Upper lobe of left lung (tissue), 6 donors: ENCODE results near the gene IAH1. TPM values are rescaled to one million over a fixed set of nuclear protein-coding genes. Genes with fewer than 3 reads are reported as not detected.

Experiments used
- ATAC-seq, 2 donors: fragments of 200-7000 bp; cut with Tn5 transposase; one replicate each; pipeline ENCODE4 v1.9.1; 2022; ENCODE audit warnings: mild to moderate bottlenecking in 2 of 2, moderate library complexity in 2 of 2; ENCODE audit not compliant: low FRiP score in 2 of 2
- DNase-seq, 2 donors: peaks; one replicate each; pipeline ENCODE4 v3.0.0-alpha.2; 2019 to 2020
- H3K27ac ChIP-seq, 4 donors: fragments of 200-600 bp; sonication (generic); one replicate each; pipeline ENCODE4 v1.5.1; 2016 to 2019
- H3K27me3 ChIP-seq, 4 donors: fragments of 200-600 bp; sonication (generic); one replicate each; pipeline ENCODE4 v1.5.1; 2017 to 2019
- H3K36me3 ChIP-seq, 4 donors: fragments of 200-600 bp; sonication (generic); one replicate each; pipeline ENCODE4 v1.5.1; 2016 to 2019
- H3K4me1 ChIP-seq, 4 donors: fragments of 200-600 bp; sonication (generic); one replicate each; pipeline ENCODE4 v1.5.1; 2018 to 2019
- H3K4me3 ChIP-seq, 4 donors: fragments of 200-600 bp; sonication (generic); one replicate each; pipeline ENCODE4 v1.5.1; 2017 to 2019; ENCODE audit warnings: mild to moderate bottlenecking in 2 of 4, moderate library complexity in 1 of 4
- H3K9me3 ChIP-seq, 4 donors: fragments of 200-600 bp; sonication (generic); one replicate each; pipeline ENCODE4 v1.5.1; 2018 to 2019
- EP300 ChIP-seq, 4 donors: sonication (generic); formaldehyde crosslinking; IDR thresholded peaks; one replicate each; pipeline ENCODE4 v1.5.1; 2017; ENCODE audit warnings: antibody characterized with exemption in 4 of 4, control low read depth in 2 of 4
- POLR2A ChIP-seq, 4 donors: fragments of 450-650 bp; IDR thresholded peaks; one replicate each; pipeline ENCODE4 v1.5.1; 2016 to 2017; ENCODE audit warnings: antibody characterized with exemption in 4 of 4, mild to moderate bottlenecking in 2 of 4
- POLR2AphosphoS5 ChIP-seq, 2 donors: sonication (generic); formaldehyde crosslinking; IDR thresholded peaks; one replicate each; pipeline ENCODE4 v1.5.1; 2017; ENCODE audit warnings: antibody characterized with exemption in 2 of 2
- WGBS, 2 donors: methylation state at CpG; one replicate each; pipeline ENCODE4 v1.1.5; 2017 to 2018; 5-methylcytosine and 5-hydroxymethylcytosine counted together
- total RNA-seq, 6 donors: library from RNA; depleted of rRNA in 4 of 6; stranded (reverse); fragments of >200 nt in 4 of 6; gene quantifications; one replicate each; pipeline versions ENCODE4 v1.1.0 to v1.2.1, GENCODE V29; 2016 to 2021
- TF ChIP-seq, protein P1 (sequence below), 6 experiments: fragments of 450-650 bp in 4 of 6; fragments of 200-600 bp in 2 of 6; sonication (generic) in 2 of 6; IDR thresholded peaks; one replicate each; pipeline ENCODE4 v1.5.1; 2016 to 2019; ENCODE audit warnings: antibody characterized with exemption in 6 of 6
- donor health status: DM: no; HTN: no; CAD: no; lungs with moderate emphysema.
- donor health status: DM: no; HTN: yes; CAD: no; lungs with severe emphysema.

IAH1 gene
- total RNA-seq, 6 donors from 2014 or later, result 16.1 to 46.1 (median 39.3) TPM

- DNase-seq, result no peak
- H3K4me3 ChIP-seq, result no peak overlapping the region
- no peaks in the 10 kb centered on the region for H3K9me3 ChIP-seq
- ATAC-seq, result no peak
- WGBS, 2 donors, result 93 to 100% methylated on average over 2 of the region's 2 CpGs
- no peak for TF ChIP-seq EP300 (IDR thresholded peaks at IDR 0.05)
- TF ChIP-seq, protein P1, sequence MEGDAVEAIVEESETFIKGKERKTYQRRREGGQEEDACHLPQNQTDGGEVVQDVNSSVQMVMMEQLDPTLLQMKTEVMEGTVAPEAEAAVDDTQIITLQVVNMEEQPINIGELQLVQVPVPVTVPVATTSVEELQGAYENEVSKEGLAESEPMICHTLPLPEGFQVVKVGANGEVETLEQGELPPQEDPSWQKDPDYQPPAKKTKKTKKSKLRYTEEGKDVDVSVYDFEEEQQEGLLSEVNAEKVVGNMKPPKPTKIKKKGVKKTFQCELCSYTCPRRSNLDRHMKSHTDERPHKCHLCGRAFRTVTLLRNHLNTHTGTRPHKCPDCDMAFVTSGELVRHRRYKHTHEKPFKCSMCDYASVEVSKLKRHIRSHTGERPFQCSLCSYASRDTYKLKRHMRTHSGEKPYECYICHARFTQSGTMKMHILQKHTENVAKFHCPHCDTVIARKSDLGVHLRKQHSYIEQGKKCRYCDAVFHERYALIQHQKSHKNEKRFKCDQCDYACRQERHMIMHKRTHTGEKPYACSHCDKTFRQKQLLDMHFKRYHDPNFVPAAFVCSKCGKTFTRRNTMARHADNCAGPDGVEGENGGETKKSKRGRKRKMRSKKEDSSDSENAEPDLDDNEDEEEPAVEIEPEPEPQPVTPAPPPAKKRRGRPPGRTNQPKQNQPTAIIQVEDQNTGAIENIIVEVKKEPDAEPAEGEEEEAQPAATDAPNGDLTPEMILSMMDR (IDR thresholded peaks at IDR 0.05), result no peak
- no peak for TF ChIP-seq POLR2A (IDR thresholded peaks at IDR 0.05)
- TF ChIP-seq POLR2AphosphoS5 (IDR thresholded peaks at IDR 0.05), result no peak
- no peak overlapping the region for H3K27ac ChIP-seq
- no peaks in the 10 kb centered on the region for H3K4me1 ChIP-seq
- peaks cover 12 to 87% (median 51%) of the 10 kb centered on the region in 4 donors for H3K36me3 ChIP-seq
- H3K27me3 ChIP-seq, result no peaks in the 10 kb centered on the region
Measured at GRCh38 chr2:9517118-9517782, 42.9 kb downstream of the IAH1 start.

- DNase-seq (no peak), ATAC-seq (no peak)
- Histone ChIP-seq H3K27ac (no peak overlapping the region), H3K27me3 (no peaks in the 10 kb centered on the region), H3K4me3 (no peak overlapping the region), H3K4me1 (no peaks in the 10 kb centered on the region), H3K36me3 (peaks cover 11 to 87% (median 44%) of the 10 kb centered on the region in 4 donors), H3K9me3 (no peaks in the 10 kb centered on the region)
- WGBS, 2 donors, result 86 to 88% methylated on average over 3 of the region's 3 CpGs
- TF ChIP-seq, protein P1 (IDR thresholded peaks at IDR 0.05), result no peak
- TF ChIP-seq POLR2A (IDR thresholded peaks at IDR 0.05) (no peak), EP300 (IDR thresholded peaks at IDR 0.05) (no peak)
Measured at GRCh38 chr2:9518163-9518562, 43.8 kb downstream of the IAH1 start.

DNA sequence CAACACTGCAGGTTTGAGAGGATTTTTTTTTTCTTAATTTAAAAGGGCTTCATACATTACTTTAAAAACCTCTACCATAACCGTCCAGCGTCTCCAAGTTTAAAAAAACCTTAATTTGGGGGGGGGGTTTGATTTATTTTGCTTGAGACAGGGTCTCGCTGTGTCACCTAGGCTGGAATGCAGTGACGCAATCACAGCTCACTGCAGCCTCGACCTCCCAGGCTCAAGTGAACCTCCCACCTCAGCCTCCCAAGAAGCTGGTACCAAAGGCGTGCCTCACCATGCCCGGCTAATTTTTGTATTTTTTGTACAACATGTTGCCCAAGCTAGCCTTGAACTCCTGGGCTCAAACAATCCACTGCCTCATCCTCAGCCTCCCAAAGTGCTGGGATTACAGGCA, 44.4 kb downstream of the IAH1 start:
- Histone ChIP-seq H3K4me1 (no peaks in the 10 kb centered on the region), H3K36me3 (peaks cover 12 to 87% (median 43%) of the 10 kb centered on the region in 4 donors), H3K4me3 (no peak overlapping the region), H3K9me3 (no peaks in the 10 kb centered on the region), H3K27ac (no peak overlapping the region), H3K27me3 (no peaks in the 10 kb centered on the region)
- no peak for DNase-seq
- WGBS, 2 donors, result 95 to 98% methylated on average over 7 of the region's 7 CpGs
- ATAC-seq, result no peak
- TF ChIP-seq EP300 (IDR thresholded peaks at IDR 0.05), result no peak
- TF ChIP-seq, protein P1 (IDR thresholded peaks at IDR 0.05), result no peak
- no peak for TF ChIP-seq POLR2A (IDR thresholded peaks at IDR 0.05)
- TF ChIP-seq POLR2AphosphoS5 (IDR thresholded peaks at IDR 0.05), result no peak

- TF ChIP-seq POLR2A (IDR thresholded peaks at IDR 0.05) (no peak), POLR2AphosphoS5 (IDR thresholded peaks at IDR 0.05) (no peak), EP300 (IDR thresholded peaks at IDR 0.05) (no peak)
- TF ChIP-seq, protein P1 (IDR thresholded peaks at IDR 0.05), result no peak
- 97 to 98% methylated on average over 2 of the region's 2 CpGs for WGBS, 2 donors
- Histone ChIP-seq H3K9me3 (no peaks in the 10 kb centered on the region), H3K4me3 (no peak overlapping the region), H3K4me1 (no peaks in the 10 kb centered on the region), H3K27me3 (no peaks in the 10 kb centered on the region), H3K27ac (no peak overlapping the region), H3K36me3 (peaks cover 12 to 91% (median 47%) of the 10 kb centered on the region in 4 donors)
- ATAC-seq (no peak), DNase-seq (no peak)
Measured at GRCh38 chr2:9519250-9519649, 44.9 kb downstream of the IAH1 start.

DNA sequence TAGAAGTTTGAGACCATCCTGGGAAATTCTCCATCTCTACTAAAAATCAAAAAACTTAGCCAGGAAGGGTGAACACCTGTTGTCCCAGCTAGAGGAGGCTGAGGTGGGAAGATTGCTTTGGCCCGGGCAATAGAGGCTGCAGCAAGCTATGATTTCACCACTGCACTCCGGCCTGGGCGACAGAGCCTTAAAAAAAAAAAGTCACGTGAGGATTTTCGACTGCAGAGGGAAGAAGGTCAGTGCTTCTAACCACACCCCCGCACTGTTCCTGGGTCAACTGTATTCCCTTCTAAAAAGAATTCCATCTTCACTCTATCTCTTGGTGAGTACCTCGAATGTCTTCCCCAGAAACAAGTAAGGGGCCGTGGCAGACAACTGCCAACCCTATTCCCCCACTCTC, 49.9 kb downstream of the IAH1 start:
- 86 to 95% methylated on average over 8 of the region's 8 CpGs for WGBS, 2 donors
- peaks cover 18 to 93% (median 43%) of the 10 kb centered on the region in 4 donors for H3K36me3 ChIP-seq
- no peak overlapping the region for H3K4me3 ChIP-seq
- no peaks in the 10 kb centered on the region for H3K27me3 ChIP-seq
- TF ChIP-seq POLR2A (IDR thresholded peaks at IDR 0.05) (no peak), POLR2AphosphoS5 (IDR thresholded peaks at IDR 0.05) (no peak)
- TF ChIP-seq, protein P1 (IDR thresholded peaks at IDR 0.05), result no peak
- DNase-seq, result no peak
- ATAC-seq, result peak in 1 of 2 donors; percentile 21
- H3K4me1 ChIP-seq, result no peaks in the 10 kb centered on the region
- H3K9me3 ChIP-seq, result no peaks in the 10 kb centered on the region
- no peak overlapping the region for H3K27ac ChIP-seq
